Measurements from ENCODE around the gene MYO15B.

GRCh38 chr17:75571885-75572215, 15.8 kb upstream of the MYO15B start:
- TF ChIP-seq GATA3 (IDR thresholded peaks at IDR 0.05; ENCODE audit: low read depth, low read length) (no peak), GATA2 (IDR thresholded peaks at IDR 0.05; ENCODE audit: low read depth, low read length) (no peak)

Data from SH-SY5Y (cell line).